CD8-positive, alpha-beta memory T cell (primary cell): ENCODE data around the gene CCAR1. TPM values are rescaled to one million over a fixed set of nuclear protein-coding genes. Genes with fewer than 3 reads are reported as not detected.
A peak's percentile ranks its signal among the peaks of the same experiment; 100 is the strongest.
"Not testable (repeated sequence)": the region's sequence is repeated elsewhere in the genome, so short reads cannot be mapped to it uniquely, and the experiment has no call there.

Experiments
- CTCF ChIA-PET: fragments of 350-600 bp; sonication (Branson Sonifier 250); formaldehyde crosslinking; loops from one replicate; lab custom pipeline; 2021; ENCODE audit warnings: antibody characterized with exemption; lab: Charles Lee
- POLR2A ChIA-PET: fragments of 350-600 bp; sonication (Branson Sonifier 250); formaldehyde crosslinking; loops from one replicate; lab custom pipeline; 2021; ENCODE audit warnings: antibody characterized with exemption; lab: Charles Lee
- DNase-seq, 5 donors: peaks; one replicate each; pipeline versions ENCODE4 v3.0.0 to v3.0.0-alpha.2; 2020 to 2022; ENCODE audit warnings: mixed read lengths in 1 of 5
- H3K27ac ChIP-seq: one replicate; pipeline ENCODE4 v1.7.0; 2013; ENCODE audit warnings: low read depth, mild to moderate bottlenecking, low read length, moderate library complexity
- H3K27me3 ChIP-seq: 2 replicates; pipeline ENCODE4 v1.7.0; 2013; ENCODE audit warnings: low read length, mild to moderate bottlenecking; ENCODE audit not compliant: insufficient read depth, poor library complexity, severe bottlenecking
- H3K36me3 ChIP-seq: 2 replicates; pipeline ENCODE4 v1.7.0; 2013; ENCODE audit warnings: mild to moderate bottlenecking, low read length, moderate library complexity; ENCODE audit not compliant: insufficient read depth
- H3K4me1 ChIP-seq: 2 replicates; pipeline ENCODE4 v1.7.0; 2013; ENCODE audit warnings: mild to moderate bottlenecking, low read length, moderate library complexity; ENCODE audit not compliant: insufficient read depth
- H3K4me3 ChIP-seq: 2 replicates; pipeline ENCODE4 v1.7.0; 2013; ENCODE audit warnings: mild to moderate bottlenecking, low read length
- H3K9me3 ChIP-seq: 2 replicates; pipeline ENCODE4 v1.7.0; 2013; ENCODE audit warnings: mild to moderate bottlenecking, low read length
- H3K27ac Mint-ChIP-seq, 8 donors: one replicate each; pipeline ENCODE4 v1.8.0; 2020 to 2021; ENCODE audit warnings: mixed read lengths in 8 of 8, mild to moderate bottlenecking in 6 of 8, inconsistent platforms in 3 of 8, moderate library complexity in 3 of 8
- H3K27me3 Mint-ChIP-seq, 2 donors: one replicate each; pipeline ENCODE4 v1.8.0; 2020 to 2021; ENCODE audit warnings: mixed read lengths in 2 of 2, mild to moderate bottlenecking in 1 of 2, moderate library complexity in 1 of 2
- H3K36me3 Mint-ChIP-seq, 3 donors: one replicate each; pipeline ENCODE4 v1.8.0; 2020 to 2021; ENCODE audit warnings: mixed read lengths in 3 of 3, inconsistent platforms in 1 of 3, mild to moderate bottlenecking in 1 of 3
- H3K4me1 Mint-ChIP-seq, 3 donors: one replicate each; pipeline ENCODE4 v1.8.0; 2020 to 2021; ENCODE audit warnings: mixed read lengths in 3 of 3, inconsistent platforms in 1 of 3, mild to moderate bottlenecking in 1 of 3
- H3K4me3 Mint-ChIP-seq, 7 donors: one replicate each; pipeline ENCODE4 v1.8.0; 2020 to 2021; ENCODE audit warnings: mixed read lengths in 7 of 7, mild to moderate bottlenecking in 6 of 7, moderate library complexity in 4 of 7, inconsistent platforms in 2 of 7
- H3K9me3 Mint-ChIP-seq, 5 donors: one replicate each; pipeline ENCODE4 v1.8.0; 2020 to 2022; ENCODE audit warnings: mixed read lengths in 5 of 5, mild to moderate bottlenecking in 3 of 5, moderate library complexity in 2 of 5, inconsistent platforms in 1 of 5
- polyA plus RNA-seq: library from polyadenylated mRNA; unstranded; fragments of 300-500 nt; fragmentation: Illumina TruSeq; gene quantifications from one replicate; pipeline ENCODE4 v1.2.3, GENCODE V29; 2021
- total RNA-seq, 2 experiments: library from RNA; stranded (reverse); gene quantifications; one replicate each; pipeline ENCODE4 v1.2.3, GENCODE V29; 2021

The CCAR1 gene
- total and polyA plus RNA-seq, 3 experiments from 2014 or later: 49.4 to 147 (median 132) TPM

GRCh38 chr10:68822626-68823025 lies 101.6 kb downstream of the CCAR1 start:
- POLR2A ChIA-PET, DNase-seq, H3K27ac ChIP-seq, CTCF ChIA-PET, H3K36me3 ChIP-seq, H3K9me3 Mint-ChIP-seq, H3K4me1 Mint-ChIP-seq, H3K4me1 ChIP-seq, H3K27ac Mint-ChIP-seq, H3K27me3 ChIP-seq, H3K4me3 Mint-ChIP-seq, H3K9me3 ChIP-seq, H3K36me3 Mint-ChIP-seq, H3K4me3 ChIP-seq: not testable (repeated sequence)
- peaks cover 2 to 10% of the 10 kb centered on the region in 2 donors for H3K27me3 Mint-ChIP-seq

- Mint-ChIP-seq H3K27ac (peak within 1 kb of the TSS in 1 of 8 donors; percentile 66), H3K4me3 (peak within 1 kb of the TSS; percentile 75 to 87 (median 79)), H3K4me1 (peaks cover 0 to 19% (median 5%) of the 10 kb centered on the region in 3 donors), H3K9me3 (no peaks in the 10 kb centered on the region), H3K27me3 (peaks cover 0 to 10% of the 10 kb centered on the region in 2 donors), H3K36me3 (no peaks in the 10 kb centered on the region)
- Histone ChIP-seq H3K4me3 (peak within 1 kb of the TSS; percentile 54), H3K9me3 (no peaks in the 10 kb centered on the region), H3K4me1 (peaks cover 16% of the 10 kb centered on the region), H3K27ac (peak within 1 kb of the TSS; percentile 29), H3K27me3 (no peaks in the 10 kb centered on the region), H3K36me3 (no peaks in the 10 kb centered on the region)
- DNase-seq: peak; percentile 8 to 61 (median 37)
- POLR2A ChIA-PET: no interaction called here
- CTCF ChIA-PET: interaction anchor here (1.4 kb wide), 1 partner anchor 10 kb away, joined by 5 read pairs; no protein-coding TSS in a partner anchor
Measured at GRCh38 chr10:68826764-68827591, 105.9 kb downstream of the CCAR1 start, which contains the start of gene STOX1. TSS of gene STOX1 (plus strand) at chr10:68827531. CDS start at chr10:68827624, 93 bp downstream.

- Mint-ChIP-seq H3K4me1 (peaks cover 0 to 19% (median 5%) of the 10 kb centered on the region in 3 donors), H3K27me3 (peaks cover 0 to 10% of the 10 kb centered on the region in 2 donors)
- H3K27ac Mint-ChIP-seq, H3K27me3 ChIP-seq, DNase-seq, H3K27ac ChIP-seq, POLR2A ChIA-PET, H3K4me3 ChIP-seq, H3K9me3 Mint-ChIP-seq, H3K4me3 Mint-ChIP-seq, H3K36me3 Mint-ChIP-seq, H3K9me3 ChIP-seq, H3K36me3 ChIP-seq: not testable (repeated sequence)
- CTCF ChIA-PET: interaction anchor here (1.4 kb wide), 1 partner anchor 9 kb away, joined by 5 read pairs; no protein-coding TSS in a partner anchor
- peaks cover 16% of the 10 kb centered on the region for H3K4me1 ChIP-seq
Measured at GRCh38 chr10:68827592-68827959, 106.5 kb downstream of the CCAR1 start.

- POLR2A ChIA-PET, H3K36me3 Mint-ChIP-seq, H3K27ac ChIP-seq, H3K9me3 ChIP-seq, H3K36me3 ChIP-seq, H3K27me3 ChIP-seq, H3K27ac Mint-ChIP-seq, H3K4me3 ChIP-seq, H3K9me3 Mint-ChIP-seq: not testable (repeated sequence)
- DNase-seq: peak in 3 of 5 donors; percentile 2 to 28 (median 7)
- peaks cover 16% of the 10 kb centered on the region for H3K4me1 ChIP-seq
- CTCF ChIA-PET: interaction anchor here (0.9 to 1.4 kb wide), 2 partner anchors 9 to 14 kb away, joined by 4 to 5 read pairs; no protein-coding TSS in a partner anchor
- Mint-ChIP-seq H3K4me1 (peaks cover 0 to 19% (median 5%) of the 10 kb centered on the region in 3 donors), H3K4me3 (peak overlapping the region; percentile 48 to 79 (median 65)), H3K27me3 (peaks cover 0 to 10% of the 10 kb centered on the region in 2 donors)
Measured at GRCh38 chr10:68828083-68828601, 107.1 kb downstream of the CCAR1 start.

- no peak overlapping the region for H3K4me3 ChIP-seq
- H3K36me3 ChIP-seq: no peaks in the 10 kb centered on the region
- Mint-ChIP-seq H3K4me1 (peaks cover 0 to 19% (median 5%) of the 10 kb centered on the region in 3 donors), H3K27ac (no peak overlapping the region), H3K9me3 (no peaks in the 10 kb centered on the region), H3K36me3 (no peaks in the 10 kb centered on the region), H3K27me3 (peaks cover 0 to 10% of the 10 kb centered on the region in 2 donors), H3K4me3 (peak overlapping the region; percentile 48 to 79 (median 65))
- no peaks in the 10 kb centered on the region for H3K9me3 ChIP-seq
- H3K27me3 ChIP-seq: no peaks in the 10 kb centered on the region
- ChIA-PET POLR2A (no interaction called here), CTCF (interaction anchor here (0.9 kb wide), 1 partner anchor 13 kb away, joined by 4 read pairs; no protein-coding TSS in a partner anchor)
- peaks cover 16% of the 10 kb centered on the region for H3K4me1 ChIP-seq
- no peak for DNase-seq
- no peak overlapping the region for H3K27ac ChIP-seq
Measured at GRCh38 chr10:68828833-68829232, 107.8 kb downstream of the CCAR1 start.

GRCh38 chr10:68829521-68829920 lies 108.5 kb downstream of the CCAR1 start:
- peaks cover 0 to 19% (median 5%) of the 10 kb centered on the region in 3 donors for H3K4me1 Mint-ChIP-seq
- Histone ChIP-seq H3K4me1 (peaks cover 16% of the 10 kb centered on the region), H3K27me3 (no peaks in the 10 kb centered on the region), H3K27ac (no peak overlapping the region), H3K9me3 (no peaks in the 10 kb centered on the region), H3K4me3 (no peak overlapping the region), H3K36me3 (no peaks in the 10 kb centered on the region)
- H3K27me3 Mint-ChIP-seq: peaks cover 0 to 8% of the 10 kb centered on the region in 2 donors
- H3K27ac Mint-ChIP-seq: no peak overlapping the region
- POLR2A ChIA-PET: no interaction called here
- no peaks in the 10 kb centered on the region for H3K9me3 Mint-ChIP-seq
- peak overlapping the region in 6 of 7 donors; percentile 34 to 70 (median 53) for H3K4me3 Mint-ChIP-seq
- CTCF ChIA-PET: no interaction called here
- no peaks in the 10 kb centered on the region for H3K36me3 Mint-ChIP-seq
- DNase-seq: peak in 1 of 5 donors; percentile 15

GRCh38 chr10:68829952-68830351 lies 108.9 kb downstream of the CCAR1 start:
- no peaks in the 10 kb centered on the region for H3K9me3 Mint-ChIP-seq
- peaks cover 0 to 4% of the 10 kb centered on the region in 2 donors for H3K27me3 Mint-ChIP-seq
- ChIA-PET POLR2A (no interaction called here), CTCF (no interaction called here)
- Histone ChIP-seq H3K36me3 (no peaks in the 10 kb centered on the region), H3K27ac (no peak overlapping the region), H3K27me3 (no peaks in the 10 kb centered on the region), H3K4me1 (peaks cover 16% of the 10 kb centered on the region), H3K9me3 (no peaks in the 10 kb centered on the region), H3K4me3 (no peak overlapping the region)
- peak overlapping the region in 4 of 7 donors; percentile 35 to 54 (median 40) for H3K4me3 Mint-ChIP-seq
- H3K4me1 Mint-ChIP-seq: peaks cover 0 to 19% (median 5%) of the 10 kb centered on the region in 3 donors
- peak overlapping the region in 1 of 8 donors; percentile 75 for H3K27ac Mint-ChIP-seq
- H3K36me3 Mint-ChIP-seq: no peaks in the 10 kb centered on the region
- no peak for DNase-seq

- CTCF ChIA-PET: no interaction called here
- H3K36me3 Mint-ChIP-seq: no peaks in the 10 kb centered on the region
- Histone ChIP-seq H3K27me3 (no peaks in the 10 kb centered on the region), H3K4me1 (peaks cover 10% of the 10 kb centered on the region), H3K36me3 (no peaks in the 10 kb centered on the region), H3K9me3 (no peaks in the 10 kb centered on the region), H3K4me3 (no peak overlapping the region), H3K27ac (no peak overlapping the region)
- POLR2A ChIA-PET: no interaction called here
- no peak for DNase-seq
- no peak overlapping the region for H3K4me3 Mint-ChIP-seq
- H3K27ac Mint-ChIP-seq: no peak overlapping the region
- H3K27me3 Mint-ChIP-seq: no peaks in the 10 kb centered on the region
- H3K9me3 Mint-ChIP-seq: no peaks in the 10 kb centered on the region
- H3K4me1 Mint-ChIP-seq: peaks cover 0 to 12% (median 3%) of the 10 kb centered on the region in 3 donors
Measured at GRCh38 chr10:68831961-68832455, 111.0 kb downstream of the CCAR1 start.
